Ovary (tissue), 3 donors: ENCODE measurements around the gene TSPAN7.

Source experiments
- CTCF ChIP-seq, 3 donors: fragments of 450-650 bp in 2 of 3; fragments of 200-600 bp in 1 of 3; IDR thresholded peaks; one replicate each; pipeline versions ENCODE4 v1.5.1 to v1.8.0; 2016 to 2022; ENCODE audit warnings: antibody characterized with exemption in 3 of 3, mild to moderate bottlenecking in 1 of 3
- EP300 ChIP-seq: sonication (generic); formaldehyde crosslinking; IDR thresholded peaks from one replicate; pipeline ENCODE4 v1.6.1; 2017; ENCODE audit warnings: antibody characterized with exemption
- POLR2A ChIP-seq: fragments of 450-650 bp; IDR thresholded peaks from one replicate; pipeline ENCODE4 v1.6.1; 2017; ENCODE audit warnings: antibody characterized with exemption, mild to moderate bottlenecking, moderate library complexity
- donor health status: DM: no; HTN: no; CAD: no.

- TF ChIP-seq CTCF (IDR thresholded peaks at IDR 0.05) = no peak
- TF ChIP-seq EP300 = no peak
- TF ChIP-seq POLR2A = no peak
Observed at GRCh38 chrX:38595801-38596200, 34.5 kb downstream of the TSPAN7 start.
